Measurements from ENCODE around the gene TMOD1.
"Not testable (repeated sequence)": the region's sequence is repeated elsewhere in the genome, so short reads cannot be mapped to it uniquely, and the experiment has no call there.

GRCh38 chr9:97456841-97457240 lies 44.6 kb upstream of the TMOD1 start:
- not testable (repeated sequence) for TF ChIP-seq CTCF (conservative IDR thresholded peaks at IDR 0.05; ENCODE audit: low read depth, low read length); EZH2phosphoT487 (IDR thresholded peaks at IDR 0.05; ENCODE audit: borderline replicate concordance, low read length)
